GM18505 (cell line): Measurements from ENCODE around the gene TRIAP1.
"Not testable (repeated sequence)": the region's sequence is repeated elsewhere in the genome, so short reads cannot be mapped to it uniquely, and the experiment has no call there.

Experiments used
- ATAC-seq: cut with Tn5 transposase; IDR thresholded peaks from one replicate; pipeline ENCODE4 v1.9.1; 2021; ENCODE audit not compliant: unreplicated experiment
- POLR2A ChIP-seq: IDR thresholded peaks from 4 replicates; pipeline ENCODE4 v1.6.1; 2011; ENCODE audit warnings: borderline replicate concordance; ENCODE audit not compliant: insufficient read depth, insufficient read length; ENCODE audit errors: extremely low read depth

Gene TRIAP1

DNA sequence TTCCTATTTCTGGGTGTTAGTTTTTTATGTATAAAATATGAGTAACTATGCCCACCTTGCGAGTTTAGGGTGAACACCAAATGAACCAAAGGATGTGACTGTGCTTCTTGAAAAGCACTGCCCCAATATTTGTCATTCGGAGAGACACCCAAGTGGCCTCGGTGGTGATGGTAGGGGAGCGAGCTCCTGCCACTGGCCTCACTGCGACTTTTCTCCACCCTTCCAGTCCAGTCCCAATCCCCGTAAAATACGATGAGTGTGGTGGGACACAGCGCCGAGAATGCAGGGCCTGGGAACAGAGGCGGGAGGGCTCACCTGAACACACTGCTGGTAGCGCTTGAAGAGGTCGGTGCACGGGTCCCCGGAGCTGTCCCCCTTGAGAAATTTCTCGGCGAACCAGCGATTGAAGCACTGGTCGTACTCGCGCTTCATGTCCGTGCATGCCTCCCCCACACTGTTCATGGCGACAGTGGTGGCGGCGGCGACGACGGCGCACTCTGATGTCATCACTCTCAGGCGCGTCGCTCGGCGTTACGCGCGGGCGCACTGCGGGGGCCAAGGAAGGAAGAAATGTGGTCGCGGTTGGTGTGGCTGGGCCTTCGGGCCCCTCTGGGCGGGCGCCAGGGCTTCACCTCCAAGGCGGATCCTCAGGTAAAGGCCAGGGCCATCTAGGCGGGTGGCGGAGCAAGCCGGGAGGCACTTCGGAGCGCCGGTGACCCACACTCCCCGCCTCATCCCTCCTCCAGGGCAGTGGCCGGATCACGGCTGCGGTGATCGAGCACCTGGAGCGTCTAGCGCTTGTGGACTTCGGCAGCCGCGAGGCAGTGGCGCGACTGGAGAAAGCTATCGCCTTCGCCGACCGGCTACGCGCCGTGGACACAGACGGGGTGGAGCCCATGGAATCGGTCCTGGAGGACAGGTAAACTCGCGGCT lies at the start of gene TRIAP1, which contains the start of gene GATC:
Gene TRIAP1, minus strand, starts transcription at position 474 of the 933 bp plus-strand sequence. Its CDS starts 12 bp downstream, at position 462.
Gene GATC, plus strand, starts transcription at position 534 of the 933 bp plus-strand sequence. Its CDS starts 37 bp downstream, at position 571.
- peak; percentile 89 for TF ChIP-seq POLR2A
- ATAC-seq, result peak; percentile 91

DNA sequence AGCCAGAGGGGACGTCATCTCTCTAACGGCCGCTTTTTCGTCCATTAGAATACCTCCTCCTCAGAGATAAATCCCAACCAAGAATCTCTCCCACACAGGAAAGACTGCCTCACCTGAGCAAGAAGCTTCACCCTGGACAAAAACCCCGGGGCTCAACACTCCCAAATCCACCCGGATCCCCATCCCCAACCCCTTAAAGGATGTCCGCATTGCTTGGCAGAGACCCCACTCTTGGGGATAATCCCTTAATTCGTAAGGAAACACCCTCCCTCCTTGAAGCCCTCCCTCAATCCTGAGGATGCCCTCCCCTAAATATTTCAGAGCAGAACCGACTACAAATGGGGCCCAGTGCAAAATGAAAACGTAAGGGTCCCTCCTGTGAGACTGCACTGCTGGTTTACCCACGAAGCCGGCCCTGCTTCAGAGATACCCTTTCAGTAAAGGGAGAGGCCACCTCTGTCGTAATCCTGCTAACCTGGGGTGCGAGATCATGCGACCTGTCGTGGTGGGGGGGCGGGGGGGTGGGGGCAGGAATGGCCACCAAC lies 49.1 kb upstream of the TRIAP1 start:
- no peak for TF ChIP-seq POLR2A
- ATAC-seq, result peak; percentile 3

DNA sequence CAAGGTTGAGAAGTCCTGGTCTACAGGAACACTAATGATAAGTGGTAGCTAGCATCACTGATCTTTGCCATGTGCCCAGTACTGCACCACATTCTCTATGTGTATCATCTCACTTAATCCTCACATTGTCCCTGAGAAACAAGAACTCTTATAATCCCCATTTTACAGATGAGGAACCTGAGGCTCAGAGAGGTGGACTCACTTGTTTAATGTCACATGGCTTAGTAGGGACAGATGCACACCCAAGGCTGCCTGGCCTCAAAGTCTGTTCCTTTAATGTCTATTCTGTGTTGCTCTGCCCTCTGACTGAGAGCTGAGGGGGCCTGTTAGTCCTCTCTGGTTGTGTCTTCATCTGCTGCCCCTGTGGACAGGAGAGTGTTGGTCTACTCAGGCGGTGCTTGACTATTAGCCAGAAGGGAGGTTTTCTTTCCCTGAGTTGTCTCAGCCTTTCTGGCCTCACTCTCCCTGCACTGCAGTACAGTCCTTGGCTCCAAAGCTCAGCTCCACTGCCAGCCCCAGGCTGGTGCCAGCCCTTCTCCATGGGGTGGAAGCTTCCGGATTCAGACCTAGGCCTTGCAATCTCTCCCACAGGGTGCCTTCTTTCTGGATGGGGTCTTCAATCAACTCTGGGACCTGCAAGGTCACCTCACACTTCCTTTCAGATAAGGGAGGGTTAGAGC lies 44.8 kb upstream of the TRIAP1 start:
- no peak for TF ChIP-seq POLR2A
- ATAC-seq, result no peak

DNA sequence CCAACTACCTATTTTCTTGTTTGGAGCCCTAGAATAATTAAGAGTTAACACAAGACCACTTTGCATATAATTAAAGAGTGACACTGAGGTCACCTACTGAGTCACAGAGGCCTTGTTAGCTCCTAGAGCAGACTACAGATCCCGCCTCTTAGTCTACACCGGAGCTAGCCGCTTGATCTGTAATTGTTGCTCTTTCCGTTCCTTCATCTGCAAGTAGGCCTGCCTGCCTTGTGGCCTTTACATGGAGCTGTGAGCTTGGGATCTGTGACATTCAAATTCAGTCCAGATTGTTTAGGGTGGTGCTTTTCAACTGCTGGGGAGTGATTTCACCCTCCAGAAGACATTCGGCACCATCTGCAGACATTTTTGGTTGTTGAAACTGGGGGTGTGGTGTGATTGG lies 44.1 kb upstream of the TRIAP1 start:
- no peak for TF ChIP-seq POLR2A
- ATAC-seq, result no peak

DNA sequence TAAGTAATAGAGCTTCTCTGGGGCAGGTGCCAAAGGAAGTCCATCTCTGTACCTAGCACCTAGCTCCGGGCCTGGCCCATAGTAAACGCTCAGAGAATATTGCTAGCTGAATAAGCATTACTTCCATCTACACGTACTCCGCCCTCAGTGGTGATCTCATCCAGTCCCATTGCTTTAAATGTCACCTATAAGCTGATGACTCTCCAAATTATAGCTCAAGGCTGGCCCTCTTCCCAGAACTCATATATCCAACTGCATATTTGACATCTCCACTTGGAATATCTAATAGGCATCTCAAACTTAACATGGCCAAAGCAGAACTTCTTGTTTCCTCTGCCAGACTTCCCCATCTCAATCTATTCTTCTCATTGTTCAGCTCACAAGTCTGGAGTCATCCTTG lies 42.8 kb upstream of the TRIAP1 start:
- no peak for ATAC-seq

DNA sequence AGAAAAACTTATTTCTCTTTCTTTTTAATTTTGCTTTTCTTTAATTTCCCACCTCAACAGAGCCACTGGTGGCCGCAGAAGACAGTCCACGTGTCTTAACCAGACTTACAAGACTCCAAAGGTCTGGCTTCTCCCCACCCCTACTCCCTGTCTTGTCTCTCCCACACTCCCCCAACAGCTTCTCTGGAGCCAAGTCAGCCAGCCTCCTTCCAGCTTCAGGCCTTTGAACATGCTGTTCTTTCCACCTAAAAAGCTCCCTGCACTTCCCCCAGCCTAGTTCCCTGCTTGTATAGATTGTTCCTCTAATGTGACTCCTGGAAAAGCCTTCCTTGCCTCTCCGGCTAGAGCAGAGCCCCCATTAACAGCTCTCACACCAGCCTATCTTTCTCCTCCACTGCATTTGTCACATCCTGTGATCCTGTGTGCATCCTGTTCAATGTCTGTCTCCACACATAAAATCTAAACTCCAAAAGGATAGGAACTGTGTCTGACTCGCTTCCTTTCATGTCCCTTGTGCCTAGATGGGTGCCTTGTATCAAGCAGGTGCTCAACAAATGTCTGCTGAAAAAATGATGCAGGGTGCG lies 42.0 kb upstream of the TRIAP1 start:
- TF ChIP-seq POLR2A, result no peak
- no peak for ATAC-seq

More for the DNA sequence above, 42.8 kb upstream of the TRIAP1 start:
- TF ChIP-seq POLR2A, result no peak

DNA sequence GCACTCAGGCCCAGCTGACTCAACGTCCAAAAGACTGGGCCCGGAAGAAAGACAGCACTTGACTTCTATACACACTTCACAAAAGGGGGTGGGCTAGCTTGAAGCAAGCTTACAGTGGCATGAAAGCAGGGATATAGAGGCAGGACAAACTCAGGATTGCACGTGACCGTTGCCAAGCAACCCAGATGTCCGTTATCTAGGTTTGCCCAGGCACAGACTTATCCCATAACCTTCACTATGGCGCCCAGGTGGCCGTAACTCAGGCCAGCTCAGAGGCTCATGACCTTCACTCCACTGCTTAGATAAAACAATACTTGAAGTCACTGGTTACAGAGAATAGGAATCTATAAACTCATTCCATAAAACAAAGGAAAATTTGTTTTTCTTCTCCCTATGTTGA lies 41.4 kb upstream of the TRIAP1 start:
- not testable (repeated sequence) for ATAC-seq

DNA sequence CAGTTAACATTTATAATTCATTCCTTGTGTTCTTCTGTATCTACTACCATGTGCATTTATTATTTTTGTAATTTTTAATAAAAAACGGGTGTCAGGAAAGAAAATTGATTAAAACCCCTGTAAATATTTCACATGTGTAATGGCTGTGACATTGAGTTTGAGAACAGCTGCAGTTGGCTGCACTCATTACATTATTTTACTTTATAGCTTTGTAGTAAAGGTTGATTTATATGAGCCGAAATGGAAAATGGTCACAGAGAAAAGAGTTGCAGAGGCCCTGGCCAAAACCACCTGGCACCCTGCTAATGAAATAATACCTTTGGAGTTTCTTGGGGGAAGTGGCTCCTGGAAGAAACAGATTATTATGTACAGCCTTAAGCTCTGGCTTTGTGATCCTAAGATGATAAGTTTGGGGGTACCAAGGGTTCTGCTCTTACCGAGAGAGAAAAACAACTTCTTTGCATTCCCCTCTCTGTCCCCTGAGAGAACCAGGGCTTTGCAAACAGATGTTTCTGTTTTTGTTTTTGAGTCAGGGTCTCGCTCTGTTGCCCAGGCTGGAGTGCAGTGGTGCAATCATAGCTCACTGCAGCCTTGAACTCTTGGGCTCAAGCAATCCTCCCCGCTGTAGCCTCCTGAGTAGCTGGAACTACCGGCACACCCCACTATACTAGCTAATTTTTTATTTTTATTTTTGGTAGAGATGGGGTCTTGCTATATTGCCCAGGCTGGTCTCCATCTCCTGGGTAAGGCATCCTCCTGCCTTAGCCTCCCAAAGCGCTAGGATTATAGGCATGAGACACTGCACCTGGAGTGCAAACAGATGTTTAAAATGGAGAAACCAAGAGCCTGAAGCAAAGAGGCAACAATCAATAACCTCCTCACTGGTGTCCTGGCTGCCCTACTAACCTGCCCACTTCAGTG lies 40.0 kb upstream of the TRIAP1 start:
- ATAC-seq, result no peak
- TF ChIP-seq POLR2A, result no peak

DNA sequence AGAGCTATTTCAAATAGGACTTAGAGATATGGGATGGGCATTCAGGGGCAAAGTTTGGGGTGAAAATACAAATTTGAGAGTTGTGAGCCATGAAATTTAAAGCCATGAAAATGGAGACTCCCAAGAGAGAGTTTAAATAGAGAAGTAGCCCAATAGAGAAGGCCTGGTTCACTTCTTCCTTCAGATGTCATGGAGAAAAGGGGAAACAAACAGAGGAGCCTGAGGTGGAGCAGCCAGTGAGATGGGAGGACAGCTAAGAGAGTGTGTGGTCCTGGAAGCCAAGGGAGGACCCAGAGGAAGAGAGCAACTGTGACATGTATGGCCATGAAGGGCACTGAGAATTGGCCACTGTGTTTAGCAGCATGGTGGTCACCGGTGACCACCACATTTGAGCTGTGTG lies 37.4 kb upstream of the TRIAP1 start:
- no peak for TF ChIP-seq POLR2A
- ATAC-seq, result no peak

DNA sequence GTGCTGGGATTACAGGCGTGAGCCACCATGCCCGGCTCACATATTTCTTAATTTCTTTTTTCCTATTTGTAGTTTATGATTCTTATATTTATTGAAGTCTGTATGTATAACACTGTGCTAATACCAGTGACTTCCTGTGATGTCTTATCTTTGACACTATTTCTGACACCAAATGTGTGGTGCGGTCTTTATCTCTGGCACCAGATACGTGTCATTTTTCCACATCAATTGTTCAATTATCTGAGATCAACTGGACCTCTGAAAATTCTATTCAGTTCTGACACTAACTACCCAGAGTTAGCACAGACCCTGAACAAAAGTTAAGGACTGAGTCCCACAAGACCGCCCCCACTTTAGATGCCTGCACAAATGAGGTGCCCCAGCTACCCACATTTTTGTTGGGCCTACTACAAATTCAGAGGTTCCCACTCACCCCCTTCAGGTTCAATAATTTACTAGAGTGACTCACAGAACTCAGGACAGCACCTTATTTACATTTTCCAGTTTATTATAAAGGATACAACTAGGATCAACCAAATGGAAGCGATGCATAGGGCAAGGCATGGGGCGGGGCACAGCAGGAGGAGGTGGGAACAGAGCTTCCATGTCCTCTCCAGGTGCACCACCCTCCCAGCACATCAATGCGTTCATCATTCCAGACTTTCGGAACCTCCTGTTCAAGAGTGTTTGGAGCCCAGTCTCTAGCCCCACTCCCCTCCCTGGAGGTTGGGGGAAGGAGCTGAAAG lies 35.0 kb upstream of the TRIAP1 start:
- no peak for TF ChIP-seq POLR2A
- no peak for ATAC-seq

DNA sequence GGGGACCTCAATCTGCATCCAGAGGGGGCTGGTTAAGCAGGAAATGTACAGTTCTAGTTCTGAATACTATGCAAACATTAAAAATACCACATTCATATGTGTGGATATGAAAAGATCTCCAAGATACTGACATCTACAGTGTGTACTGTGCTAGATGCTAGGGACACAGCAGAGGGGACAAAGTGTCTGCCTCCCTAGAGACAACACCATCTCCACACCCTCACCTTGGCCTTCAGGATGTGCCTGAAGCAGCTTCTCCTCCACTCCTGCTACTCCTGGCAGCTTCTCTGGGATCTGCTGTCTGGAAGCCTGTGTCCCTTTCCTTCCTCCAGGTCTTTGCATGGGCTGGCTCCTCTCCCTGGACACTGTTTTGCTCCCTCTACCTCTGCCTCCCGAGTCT lies 34.0 kb upstream of the TRIAP1 start:
- no peak for ATAC-seq
- no peak for TF ChIP-seq POLR2A

DNA sequence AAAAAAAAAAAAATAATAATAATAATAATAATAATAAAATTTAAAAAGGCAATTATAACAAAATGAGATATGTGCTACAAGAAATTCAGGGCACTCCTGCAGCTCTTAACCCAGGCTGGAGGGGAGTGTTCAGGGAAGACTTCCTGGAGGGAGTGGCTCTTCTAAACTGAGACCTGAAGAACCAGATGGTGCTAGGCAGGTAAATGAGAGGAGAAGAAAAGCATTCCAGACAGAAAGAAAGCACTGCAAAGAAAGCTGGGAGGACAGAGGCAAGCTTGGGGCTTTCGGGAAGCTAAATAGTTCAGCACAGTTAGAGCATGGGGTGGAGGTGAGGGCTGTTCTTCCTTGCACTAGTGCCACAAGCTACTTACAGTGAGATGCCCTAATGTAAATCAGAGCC lies 33.3 kb upstream of the TRIAP1 start:
- ATAC-seq, result no peak

More for the DNA sequence above, 33.3 kb upstream of the TRIAP1 start:
- no peak for TF ChIP-seq POLR2A
